ENCODE data around the gene DNASE2. TPM values are rescaled to one million over a fixed set of nuclear protein-coding genes. Genes with fewer than 3 reads are reported as not detected.

DNASE2 gene
- total RNA-seq, 1 donor from 2014 or later, result 18.4 TPM

DNA sequence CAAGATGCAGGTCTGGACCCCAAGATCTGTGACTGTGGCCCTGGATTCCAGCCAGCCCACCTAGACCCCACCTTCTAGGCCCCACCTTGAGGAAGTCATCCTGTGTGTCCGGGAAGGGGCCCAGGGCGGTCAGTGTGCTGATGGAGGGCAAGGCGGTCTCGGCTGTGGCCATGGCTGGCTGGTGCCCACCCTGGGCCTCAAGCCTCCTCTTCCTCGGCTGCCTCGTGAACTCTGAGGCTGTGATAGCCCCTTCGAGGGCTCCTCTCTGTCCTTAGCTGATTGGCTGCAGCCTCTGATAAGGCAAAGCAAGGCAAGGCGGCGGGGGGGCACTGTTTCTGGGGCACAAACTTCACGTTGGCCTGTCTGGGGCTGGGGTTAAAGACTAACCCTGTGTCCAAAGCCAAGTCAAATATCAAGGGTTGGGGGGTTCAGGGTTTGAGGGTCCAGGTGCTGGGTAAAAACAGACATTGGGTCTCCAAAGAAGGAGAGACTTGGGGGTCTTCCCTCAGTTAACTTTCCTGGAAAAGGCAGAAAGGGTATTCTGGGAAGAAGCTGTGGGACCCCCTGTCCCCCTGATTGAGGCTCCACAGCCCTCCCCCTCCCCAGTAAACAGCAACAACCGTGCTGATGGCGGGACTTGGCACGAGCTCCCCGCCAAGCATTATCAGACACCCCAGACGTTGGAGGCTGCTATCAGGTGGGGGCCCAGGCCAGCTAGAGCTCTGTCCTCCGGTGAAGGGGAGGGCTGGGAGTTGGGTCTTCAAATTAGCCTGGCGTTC is 5.9 kb upstream of the DNASE2 start, which contains the start of gene KLF1:
Gene KLF1, minus strand, starts transcription at position 233 of the 779 bp plus-strand sequence. Its CDS starts 61 bp downstream, at position 172.
- DNase-seq (ENCODE audit: low read depth, low spot score), result no peak

DNA sequence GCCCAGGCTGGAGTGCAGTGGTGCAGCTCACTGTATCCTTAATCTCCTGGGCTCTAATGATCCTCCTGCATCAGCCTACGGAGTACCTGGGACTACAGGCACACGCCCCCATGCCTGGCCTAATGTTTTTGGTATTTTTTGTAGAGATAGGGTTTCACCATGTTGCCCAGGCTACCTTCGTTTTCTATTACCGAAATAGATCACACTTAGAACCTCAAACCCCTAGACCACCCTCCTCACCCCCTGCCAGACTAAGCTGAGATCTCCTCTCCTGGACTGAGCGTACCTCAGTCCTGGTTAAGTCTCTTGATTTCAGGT is 5.4 kb upstream of the DNASE2 start:
- DNase-seq (ENCODE audit: low read depth, low spot score), result no peak

DNA sequence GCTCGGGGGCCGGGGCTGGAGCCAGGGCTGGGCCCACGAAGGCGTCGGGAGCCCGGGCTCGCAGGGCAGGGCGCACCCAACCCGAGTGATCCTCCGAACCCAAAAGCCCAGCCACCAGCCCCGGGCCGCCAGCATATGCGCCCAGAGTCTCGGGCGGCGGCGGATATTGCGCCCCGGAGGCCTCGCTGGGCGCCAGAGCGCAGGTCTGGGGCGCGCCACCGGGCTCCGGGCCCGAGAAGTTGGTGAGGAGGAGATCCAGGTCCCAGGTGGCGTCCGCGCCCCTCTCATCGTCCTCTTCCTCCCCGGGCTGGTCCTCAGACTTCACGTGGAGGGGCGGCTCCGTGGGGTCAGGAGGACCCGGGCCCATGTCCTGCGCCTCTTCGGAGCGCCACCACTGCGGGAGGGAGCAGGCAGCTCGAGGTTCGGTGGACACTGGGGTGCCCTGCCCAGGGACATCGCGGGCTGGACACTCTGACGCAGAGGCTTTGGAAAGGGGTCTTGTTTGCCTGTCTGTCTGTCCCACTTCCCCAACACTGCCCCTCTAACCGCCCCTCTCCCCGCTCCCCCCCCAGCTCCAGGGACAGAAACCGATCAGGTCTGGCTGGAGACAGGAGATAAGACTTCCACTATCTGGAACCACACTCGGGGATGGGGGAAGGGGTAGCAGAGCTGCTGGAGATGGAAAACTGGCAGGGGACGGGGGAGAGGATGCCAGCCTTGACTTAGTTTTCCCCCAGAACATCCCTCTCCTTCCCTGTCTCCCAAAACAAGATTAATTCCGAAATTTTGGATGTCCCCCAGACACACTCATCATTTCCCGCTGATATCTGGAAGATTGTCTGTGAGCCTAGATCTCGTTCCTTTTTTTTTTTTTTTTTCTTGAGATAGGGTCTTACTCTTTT is 4.8 kb upstream of the DNASE2 start:
- no peak for DNase-seq (ENCODE audit: low read depth, low spot score)

DNA sequence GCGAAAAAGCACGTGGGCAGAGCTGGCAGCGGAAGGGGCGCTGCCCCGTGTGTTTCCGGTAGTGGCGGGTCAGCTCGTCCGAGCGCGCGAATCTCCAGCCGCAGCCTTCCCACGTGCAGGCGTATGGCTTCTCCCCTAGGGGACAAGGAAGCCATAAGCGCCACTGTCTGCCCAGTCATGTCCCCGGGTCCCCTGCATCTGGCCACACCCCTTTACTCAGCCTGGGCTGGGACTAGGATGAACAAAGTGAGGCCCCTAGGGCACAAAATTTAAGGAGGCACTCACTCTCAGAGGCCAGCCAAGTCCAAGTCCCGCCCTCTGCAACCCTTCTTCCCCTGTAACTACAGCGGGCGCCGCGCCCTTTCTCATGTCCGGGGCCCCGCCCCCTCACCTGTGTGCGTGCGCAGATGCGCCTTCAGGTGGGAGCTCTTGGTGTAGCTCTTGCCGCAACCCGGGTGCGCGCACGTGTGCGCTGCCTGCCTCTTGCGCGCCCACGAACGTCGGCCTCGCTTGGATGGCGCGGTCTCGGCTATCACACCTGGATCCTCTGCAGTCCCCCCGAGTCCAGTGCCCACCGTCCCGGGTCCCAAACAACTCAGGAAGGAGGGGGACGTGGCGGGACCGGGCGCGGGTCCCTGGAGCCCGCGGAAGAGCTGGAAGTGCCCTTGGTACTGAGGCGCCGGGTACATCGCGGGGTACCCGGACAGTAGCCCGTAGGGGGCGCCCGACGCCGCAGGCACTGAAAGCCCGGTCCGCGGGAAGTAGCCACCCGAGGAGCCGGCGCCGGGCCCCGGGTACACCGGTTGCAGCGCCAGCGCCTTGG is 3.9 kb upstream of the DNASE2 start:
- DNase-seq (ENCODE audit: low read depth, low spot score), result no peak

DNA sequence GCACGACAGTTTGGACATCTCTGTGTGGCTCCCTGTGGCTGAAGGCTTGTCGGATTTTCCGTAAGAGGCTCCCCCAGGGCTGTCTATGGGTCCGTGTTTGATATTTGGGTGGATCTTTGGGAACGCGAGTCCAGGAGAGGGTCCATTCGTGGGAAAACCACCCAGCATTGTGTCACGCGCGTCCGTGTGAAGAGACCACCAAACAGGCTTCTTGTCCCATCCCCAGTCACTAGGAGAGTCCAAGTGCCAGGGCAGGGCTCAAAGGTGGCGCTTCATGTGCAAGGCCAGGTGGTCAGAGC is 3.3 kb upstream of the DNASE2 start:
- no peak for DNase-seq (ENCODE audit: low read depth, low spot score)

DNA sequence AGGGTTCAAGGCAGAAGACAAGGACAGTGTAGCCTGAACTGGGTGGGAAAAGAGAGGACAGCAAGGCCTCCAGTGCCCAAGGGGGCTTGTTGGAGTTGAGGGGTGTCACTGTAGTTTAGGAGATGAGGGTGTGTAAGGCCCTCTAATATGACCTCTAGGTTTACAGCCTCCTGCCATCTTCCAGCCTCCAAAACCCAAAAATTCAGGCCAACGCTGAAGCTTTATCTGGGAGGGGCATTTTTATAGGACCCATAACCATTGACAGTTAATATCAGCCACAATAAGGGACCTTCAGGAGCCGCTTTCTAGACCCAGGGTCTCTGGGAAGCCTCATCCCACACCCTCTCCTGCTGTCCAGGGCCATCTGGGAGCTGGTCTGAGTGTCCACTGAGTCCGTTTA is 3.0 kb upstream of the DNASE2 start:
- DNase-seq (ENCODE audit: low read depth, low spot score), result no peak

DNA sequence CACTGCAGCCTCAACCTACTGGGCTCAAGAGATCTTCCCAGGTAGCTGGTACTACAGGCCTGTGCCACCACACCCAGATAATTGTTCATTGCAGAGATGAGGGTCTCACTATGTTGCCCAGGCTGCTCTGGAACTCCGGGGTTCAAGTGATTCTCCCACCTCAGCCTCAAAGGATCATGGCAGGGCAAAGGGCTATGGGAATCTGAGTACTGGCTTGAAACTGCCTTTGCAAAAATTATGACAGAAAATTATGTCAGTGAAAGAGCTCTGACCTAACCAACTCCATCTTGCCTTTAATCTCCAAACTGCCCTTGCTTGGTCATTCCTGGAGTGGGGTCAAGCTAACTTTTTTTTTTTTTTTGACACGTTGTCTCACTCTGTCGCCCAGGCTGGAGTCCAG is 1.3 kb upstream of the DNASE2 start:
- no peak for DNase-seq (ENCODE audit: low read depth, low spot score)

DNA sequence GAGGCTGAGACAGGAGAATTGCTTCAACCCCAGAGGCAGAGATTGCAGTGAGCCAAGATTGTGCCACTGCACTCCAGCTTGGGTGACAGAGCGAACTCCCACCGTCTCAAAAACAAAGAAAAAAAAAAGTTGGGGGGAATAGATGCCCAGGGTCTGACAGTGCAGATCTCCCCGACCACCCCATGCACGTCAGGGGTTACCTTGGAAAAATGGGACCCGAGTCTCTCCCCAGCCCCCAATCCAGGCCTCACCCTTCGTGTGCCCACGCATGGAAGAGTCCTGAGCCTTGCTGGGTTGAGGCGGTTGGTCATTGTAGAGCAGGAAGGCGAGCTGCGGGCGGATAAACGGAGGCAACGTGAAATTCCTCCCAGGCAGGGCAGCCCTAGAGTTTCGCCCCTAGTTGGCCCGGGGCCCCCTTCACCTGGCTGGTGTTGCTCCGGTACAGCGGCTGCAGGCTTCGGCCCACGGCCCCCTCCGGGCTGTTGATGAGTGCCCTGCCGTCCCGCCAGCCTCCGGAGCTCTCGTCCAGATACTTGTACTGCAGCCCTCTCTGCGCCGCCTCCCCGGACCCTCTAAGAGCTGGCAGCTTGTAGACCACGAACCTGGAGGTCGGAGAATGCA is 588 bp downstream of the DNASE2 start:
- DNase-seq (ENCODE audit: low read depth, low spot score), result no peak

DNA sequence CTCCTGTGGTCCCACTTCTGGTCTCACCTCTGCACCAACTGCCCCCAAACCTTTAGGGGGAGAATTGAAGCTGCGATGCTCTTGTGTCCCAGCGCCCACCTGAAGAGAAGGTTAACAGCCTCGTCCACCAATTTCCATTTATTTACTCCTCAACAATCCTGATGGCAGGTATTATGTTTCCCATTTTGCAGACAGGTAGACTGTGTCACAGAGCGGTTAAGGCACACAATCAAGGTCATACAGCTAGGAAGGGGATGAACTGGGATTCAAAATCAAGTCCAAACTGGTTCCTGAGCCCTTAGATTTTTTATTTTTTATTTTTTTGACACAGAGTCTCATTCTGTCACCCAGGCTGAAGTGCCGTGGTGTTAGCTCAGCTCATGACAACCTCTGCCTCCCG is 6.2 kb downstream of the DNASE2 start:
- DNase-seq (ENCODE audit: low read depth, low spot score), result no peak

DNA sequence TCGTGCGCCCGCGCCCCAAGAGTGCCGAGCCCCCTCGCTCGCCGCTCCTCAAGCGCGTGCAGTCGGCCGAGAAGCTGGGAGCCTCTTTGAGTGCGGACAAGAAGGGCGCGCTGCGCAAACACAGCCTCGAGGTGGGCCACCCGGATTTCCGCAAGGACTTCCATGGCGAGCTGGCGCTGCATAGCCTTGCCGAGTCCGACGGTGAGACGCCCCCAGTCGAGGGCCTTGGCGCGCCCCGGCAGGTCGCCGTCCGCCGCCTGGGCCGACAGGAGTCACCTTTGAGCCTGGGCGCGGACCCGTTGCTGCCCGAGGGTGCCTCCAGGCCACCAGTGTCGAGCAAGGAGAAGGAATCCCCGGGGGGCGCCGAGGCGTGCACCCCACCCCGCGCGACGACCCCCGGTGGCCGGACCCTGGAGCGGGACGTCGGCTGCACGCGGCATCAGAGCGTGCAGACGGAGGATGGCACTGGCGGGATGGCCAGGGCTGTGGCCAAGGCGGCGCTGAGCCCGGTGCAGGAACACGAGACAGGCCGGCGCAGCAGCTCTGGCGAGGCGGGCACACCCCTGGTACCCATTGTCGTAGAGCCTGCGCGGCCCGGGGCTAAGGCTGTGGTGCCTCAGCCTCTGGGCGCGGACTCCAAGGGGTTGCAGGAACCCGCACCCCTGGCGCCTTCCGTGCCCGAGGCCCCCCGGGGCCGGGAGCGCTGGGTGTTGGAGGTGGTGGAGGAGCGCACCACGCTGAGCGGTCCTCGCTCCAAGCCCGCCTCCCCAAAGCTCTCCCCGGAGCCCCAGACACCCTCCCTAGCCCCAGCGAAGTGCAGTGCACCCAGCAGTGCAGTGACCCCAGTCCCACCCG is 7.1 kb downstream of the DNASE2 start:
- no peak for DNase-seq (ENCODE audit: low read depth, low spot score)

DNA sequence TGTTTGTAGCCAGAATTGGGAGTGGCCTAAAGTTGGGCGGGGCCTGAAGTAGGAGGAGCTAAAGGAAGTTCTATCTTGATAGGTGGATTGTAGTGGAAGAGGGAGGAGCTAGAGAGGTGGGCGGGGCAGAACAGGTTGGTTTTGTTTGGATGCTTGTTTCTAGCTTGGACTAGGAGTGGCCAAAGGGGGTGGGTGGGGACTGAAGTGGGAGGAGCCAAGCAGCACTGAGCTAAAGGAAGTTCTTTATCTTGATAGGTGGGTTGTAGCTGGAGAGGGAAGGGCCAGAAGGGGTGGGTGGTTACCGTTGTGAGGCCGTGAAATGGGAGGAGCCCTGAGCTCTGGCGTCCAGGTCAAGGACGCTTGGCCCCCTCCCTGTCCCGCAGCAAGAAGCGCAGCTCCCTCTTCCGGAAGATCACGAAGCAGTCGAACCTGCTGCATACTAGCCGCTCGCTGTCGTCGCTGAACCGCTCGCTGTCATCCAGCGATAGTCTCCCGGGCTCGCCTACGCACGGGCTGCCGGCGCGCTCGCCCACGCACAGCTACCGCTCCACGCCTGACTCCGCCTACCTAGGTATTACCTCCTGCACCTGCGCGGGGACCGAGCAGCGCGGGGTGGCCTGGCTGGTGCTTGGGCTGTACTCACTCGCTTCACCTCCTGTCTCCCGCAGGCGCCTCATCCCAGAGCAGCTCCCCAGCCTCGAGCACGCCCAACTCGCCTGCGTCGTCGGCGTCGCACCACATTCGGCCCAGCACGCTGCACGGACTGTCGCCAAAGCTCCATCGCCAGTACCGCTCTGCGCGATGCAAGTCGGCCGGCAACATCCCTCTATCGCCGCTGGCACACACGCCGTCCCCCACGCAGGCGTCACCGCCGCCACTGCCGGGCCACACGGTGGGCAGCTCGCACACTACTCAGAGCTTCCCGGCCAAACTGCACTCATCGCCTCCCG is 8.0 kb downstream of the DNASE2 start:
- DNase-seq (ENCODE audit: low read depth, low spot score), result no peak

DNA sequence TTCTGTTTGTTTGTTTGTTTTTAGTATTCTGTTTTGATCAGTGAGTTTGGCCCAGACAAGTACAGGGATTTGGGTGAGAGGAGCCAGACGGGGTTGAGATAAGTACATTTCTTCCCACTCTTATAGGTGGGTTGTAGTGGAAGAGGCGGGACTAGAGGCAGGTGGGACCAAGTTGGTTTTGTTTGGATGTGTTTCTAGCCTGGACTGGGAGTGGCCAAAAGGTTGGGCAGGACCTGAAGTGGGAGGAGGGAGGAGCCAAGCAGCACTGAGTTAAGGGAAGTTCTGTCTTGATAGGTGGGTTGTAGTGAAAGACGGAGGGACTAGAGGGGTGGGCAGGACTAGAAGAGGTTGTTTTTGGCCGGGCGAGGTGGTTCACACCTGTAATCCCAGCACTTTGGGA is 9.0 kb downstream of the DNASE2 start:
- DNase-seq (ENCODE audit: low read depth, low spot score), result no peak

DNA sequence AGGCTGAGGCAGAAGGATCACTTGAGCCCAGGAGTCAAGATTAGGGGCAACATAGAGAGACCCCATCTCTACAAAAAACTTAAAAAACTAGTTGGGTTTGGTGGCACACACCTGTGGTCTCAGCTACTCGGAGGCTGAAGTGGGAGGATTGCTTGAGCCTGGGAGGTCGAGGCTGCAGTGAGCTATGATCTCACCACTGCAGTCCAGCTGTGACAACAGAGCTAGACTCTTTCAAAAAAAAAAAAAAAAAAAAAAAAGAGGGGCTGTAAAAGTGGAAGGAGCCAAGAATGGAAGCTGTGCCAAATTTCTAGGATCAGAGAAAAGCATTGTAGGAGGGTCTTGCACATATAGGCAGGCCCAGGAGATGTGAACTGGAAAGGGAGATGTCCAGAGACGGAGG is 9.6 kb downstream of the DNASE2 start:
- no peak for DNase-seq (ENCODE audit: low read depth, low spot score)

DNA sequence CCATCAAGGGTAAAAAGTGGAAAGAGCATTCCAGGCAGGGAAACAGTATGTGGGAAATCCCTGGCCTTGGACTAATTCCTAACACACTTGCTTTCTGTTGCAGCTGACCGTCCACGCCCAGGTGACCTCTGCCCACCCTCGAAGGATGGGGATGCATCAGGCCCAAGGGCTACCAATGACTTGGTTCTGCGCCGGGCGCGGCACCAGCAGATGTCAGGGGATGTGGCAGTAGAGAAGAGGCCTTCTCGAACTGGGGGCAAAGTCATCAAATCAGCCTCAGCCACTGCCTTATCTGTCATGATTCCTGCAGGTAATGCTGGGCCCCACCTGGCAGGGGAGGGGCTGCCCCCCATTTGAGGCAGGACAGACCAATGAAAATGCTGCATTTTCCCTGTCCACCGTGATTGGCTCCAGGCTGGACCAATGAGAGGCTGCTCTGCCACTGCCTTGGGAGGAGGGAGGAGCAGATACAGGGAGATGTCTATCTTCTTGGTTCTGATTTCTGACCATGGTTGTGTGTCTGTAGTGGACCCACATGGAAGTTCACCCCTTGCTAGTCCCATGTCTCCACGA is 12.6 kb downstream of the DNASE2 start:
- DNase-seq (ENCODE audit: low read depth, low spot score), result no peak

DNA sequence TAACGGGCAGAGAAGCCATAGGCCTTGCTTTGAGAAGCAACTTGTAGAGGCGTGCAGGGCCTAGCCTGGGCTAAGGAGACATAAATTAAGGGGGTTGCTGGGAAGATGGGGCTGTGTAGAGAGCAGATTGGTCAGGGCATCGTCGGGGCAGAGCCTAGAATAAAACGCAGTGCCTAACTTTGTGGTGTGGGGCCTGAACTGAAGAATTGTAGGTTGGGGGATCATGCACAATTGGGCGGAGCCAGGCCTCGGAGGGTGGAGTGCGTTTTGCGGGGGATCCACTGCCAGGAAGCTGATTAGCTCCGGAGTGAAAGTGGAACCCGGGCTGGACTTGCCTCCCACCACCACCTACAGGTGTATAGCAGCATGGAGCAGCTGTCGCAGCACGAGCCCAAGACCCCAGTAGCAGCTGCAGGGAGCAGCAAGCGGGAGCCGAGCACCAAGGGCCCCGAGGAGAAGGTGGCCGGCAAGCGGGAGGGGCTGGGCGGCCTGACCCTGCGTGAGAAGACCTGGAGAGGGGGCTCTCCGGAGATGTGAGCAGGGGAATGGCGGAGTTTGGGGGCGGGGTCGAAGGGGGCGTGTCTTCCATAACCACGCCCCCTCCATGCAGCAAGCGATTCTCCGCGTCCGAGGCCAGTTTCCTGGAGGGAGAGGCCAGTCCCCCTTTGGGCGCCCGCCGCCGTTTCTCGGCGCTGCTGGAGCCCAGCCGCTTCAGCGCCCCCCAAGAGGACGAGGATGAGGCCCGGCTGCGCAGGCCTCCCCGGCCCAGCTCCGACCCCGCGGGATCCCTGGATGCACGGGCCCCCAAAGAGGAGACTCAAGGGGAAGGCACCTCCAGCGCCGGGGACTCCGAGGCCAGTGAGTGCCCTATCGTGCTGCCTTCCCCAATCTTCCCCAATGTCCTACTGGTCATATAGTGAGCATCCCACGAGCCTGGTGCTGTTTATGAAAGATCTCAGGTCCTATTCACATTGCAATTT is 13.8 kb downstream of the DNASE2 start:
- no peak for DNase-seq (ENCODE audit: low read depth, low spot score)

DNA sequence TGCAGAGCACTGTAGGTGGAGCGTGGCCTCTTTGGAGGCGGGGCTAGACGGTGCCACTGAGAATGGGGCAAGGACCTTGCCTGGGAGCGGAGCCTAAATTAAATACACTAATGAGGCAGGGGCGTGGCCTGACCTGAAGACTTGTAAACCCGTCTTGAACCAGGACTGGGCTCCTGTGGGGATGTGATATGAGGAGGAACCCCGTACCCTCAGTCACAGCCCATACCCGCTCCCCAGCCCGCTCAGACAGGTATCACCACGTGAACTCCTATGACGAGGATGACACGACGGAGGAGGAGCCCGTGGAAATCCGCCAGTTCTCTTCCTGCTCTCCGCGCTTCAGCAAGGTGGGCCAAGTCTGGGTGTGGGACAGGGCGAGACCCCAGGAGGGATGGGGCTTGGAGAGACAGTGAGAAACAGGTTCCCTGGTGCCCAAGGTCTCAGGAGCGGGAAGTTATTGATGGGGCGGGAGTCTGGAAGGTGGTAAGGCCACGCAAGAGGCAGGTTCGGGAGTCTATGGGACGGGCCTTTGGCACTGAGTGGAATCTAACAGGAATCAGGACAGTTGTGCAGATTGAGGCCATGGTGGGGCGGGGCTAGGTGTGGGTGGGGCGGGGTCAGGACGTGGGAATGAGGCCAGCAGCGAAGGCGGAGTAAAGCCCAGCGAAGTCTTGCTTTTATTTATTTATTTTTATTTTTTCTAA is 14.7 kb downstream of the DNASE2 start:
- no peak for DNase-seq (ENCODE audit: low read depth, low spot score)

DNA sequence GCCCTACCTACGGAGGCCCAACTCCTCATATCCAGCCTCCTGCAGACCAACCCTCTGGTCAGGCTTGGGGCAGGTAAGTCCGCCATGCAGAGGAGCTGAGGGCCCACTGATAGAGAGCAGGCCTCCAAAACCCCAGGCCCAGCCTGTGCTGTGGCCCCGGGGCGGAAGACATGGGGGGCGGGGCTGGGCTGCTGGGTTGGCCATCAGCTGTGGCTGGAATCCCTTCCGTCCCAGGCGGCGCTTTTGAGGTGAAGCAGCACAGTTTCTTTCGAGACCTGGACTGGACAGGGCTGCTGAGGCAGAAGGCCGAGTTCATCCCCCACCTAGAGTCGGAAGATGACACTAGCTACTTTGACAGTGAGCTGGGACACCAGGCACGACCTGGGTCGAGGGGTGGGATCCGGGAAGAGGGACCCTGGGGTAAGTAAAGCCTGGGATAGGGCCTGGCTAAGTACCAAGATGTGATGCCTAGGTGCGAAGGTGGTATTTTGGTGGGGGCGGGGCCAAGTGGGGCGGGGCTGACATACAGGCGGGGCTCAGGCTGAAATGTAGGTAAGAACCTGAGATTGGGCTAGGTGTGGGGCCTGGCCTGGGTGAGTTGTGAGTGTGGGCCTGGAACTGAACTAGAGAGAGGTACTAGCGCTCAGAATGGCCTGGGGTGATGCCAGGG is 15.4 kb downstream of the DNASE2 start:
- no peak for DNase-seq (ENCODE audit: low read depth, low spot score)

Data from pulmonary artery endothelial cell (primary cell).